Fibroblast of skin of back (primary cell): ENCODE data around the gene SDS.

ENCODE experiments used
- DNase-seq: peaks from one replicate; pipeline ENCODE4 v3.0.0-alpha.2; 2013

SDS gene

DNA sequence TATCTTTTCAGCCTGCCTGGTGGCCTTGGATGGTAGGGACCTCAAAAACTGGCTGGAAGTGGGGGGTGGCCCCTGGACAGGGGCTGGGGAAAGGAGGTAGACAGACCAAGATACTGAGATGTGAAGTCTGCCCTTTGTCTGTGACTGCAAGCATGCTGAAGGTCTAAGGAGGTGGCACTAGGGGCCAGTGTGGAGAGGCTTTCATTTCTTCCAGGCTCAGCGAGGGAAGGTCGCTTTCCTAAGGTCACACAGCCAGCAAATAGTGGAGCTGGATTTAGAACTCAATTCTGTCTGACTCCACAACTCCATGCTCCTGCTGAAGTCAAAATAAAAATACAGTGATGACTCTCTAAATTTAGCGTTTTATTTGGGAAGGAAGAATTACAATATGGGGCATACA, 56.6 kb downstream of the SDS start:
- DNase-seq, result no peak

DNA sequence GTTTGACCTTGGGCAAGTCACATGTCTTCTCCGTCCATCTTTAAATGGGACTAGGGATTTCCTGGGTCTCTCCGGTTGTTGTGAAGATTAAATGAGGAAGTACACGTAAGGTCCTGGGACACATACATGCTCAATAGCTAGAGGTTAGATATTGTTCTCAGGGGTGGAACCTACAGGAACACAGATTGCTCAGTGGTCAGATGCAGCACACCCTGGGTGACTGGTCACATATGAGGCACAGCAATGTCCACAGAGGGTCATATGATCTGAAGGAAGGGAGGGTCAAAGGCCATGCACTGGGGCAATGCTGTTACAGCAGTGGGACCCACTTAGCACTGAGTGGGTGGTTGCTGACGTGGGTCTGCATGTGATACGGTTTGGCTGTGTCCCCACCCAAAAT, 57.3 kb downstream of the SDS start:
- no peak for DNase-seq

DNA sequence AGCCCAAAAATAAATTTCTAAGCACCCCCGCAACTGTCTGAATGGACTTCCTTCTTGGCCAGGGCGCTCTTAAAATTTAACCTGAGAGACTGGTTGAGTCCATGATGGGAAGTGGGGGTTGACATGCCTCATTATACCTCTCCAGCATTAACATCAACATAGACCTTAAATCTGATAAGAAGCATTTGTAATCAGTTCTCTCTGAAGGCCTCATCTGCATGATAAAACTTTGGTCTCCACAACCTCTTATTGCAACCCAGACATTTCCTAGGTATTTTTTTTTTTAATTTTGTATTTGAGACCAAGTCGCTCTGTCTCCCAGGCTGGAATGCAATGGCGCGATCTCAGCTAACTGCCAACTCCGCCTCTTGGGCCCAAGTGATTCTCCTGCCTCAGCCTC, 58.4 kb downstream of the SDS start:
- DNase-seq, result no peak
